HCT116 (cell line): Measurements from ENCODE around the gene CTNND2.

Experiments
- CTCF ChIP-seq, 3 experiments: fragments of 200-600 bp in 1 of 3; sonication (generic) in 1 of 3; IDR thresholded peaks in 2 of 3; conservative IDR thresholded peaks in 1 of 3; 2 replicates each; pipeline ENCODE4 v1.5.1; 2012 to 2017; ENCODE audit warnings: low read depth in 2 of 3, low read length in 2 of 3, antibody characterized with exemption in 1 of 3, borderline replicate concordance in 1 of 3, control low read depth in 1 of 3, mild to moderate bottlenecking in 1 of 3, mixed read lengths in 1 of 3, mixed run types in 1 of 3, moderate library complexity in 1 of 3; ENCODE audit not compliant: insufficient read depth in 1 of 3
- JUND ChIP-seq: IDR thresholded peaks from 2 replicates; pipeline ENCODE4 v1.6.1; 2012
- POLR2A ChIP-seq: IDR thresholded peaks from 2 replicates; pipeline ENCODE4 v1.7.0; 2011; ENCODE audit warnings: borderline replicate concordance; ENCODE audit not compliant: insufficient read depth, insufficient read length; ENCODE audit errors: extremely low read depth
- POLR2AphosphoS5 ChIP-seq: IDR thresholded peaks from 2 replicates; pipeline ENCODE4 v1.6.1; 2011; ENCODE audit warnings: mild to moderate bottlenecking, low read depth, low read length, moderate library complexity
- RAD21 ChIP-seq: IDR thresholded peaks from 2 replicates; pipeline ENCODE4 v1.6.1; 2012; ENCODE audit warnings: low read depth, mild to moderate bottlenecking

- TF ChIP-seq POLR2A (no peak), JUND (no peak), POLR2AphosphoS5 (no peak), RAD21 (no peak), CTCF (IDR thresholded peaks at IDR 0.05 in 2 of 3, conservative IDR thresholded peaks at IDR 0.05 in 1 of 3; ENCODE audit: borderline replicate concordance in 1 of 3, insufficient read depth in 1 of 3, low read depth in 2 of 3, low read length in 2 of 3) (no peak)
These were observed 46.9 kb downstream of the CTNND2 start for GRCh38 chr5:11857391-11857790.
